GM12878 (cell line): ENCODE data around the gene MSH3. TPM values are rescaled to one million over a fixed set of nuclear protein-coding genes. Genes with fewer than 3 reads are reported as not detected.

ENCODE experiments used
- ATAC-seq: fragments of 200-7000 bp; cut with Tn5 transposase; 3 replicates; pipeline ENCODE4 v1.9.1; 2020; ENCODE audit warnings: mild to moderate bottlenecking, moderate library complexity
- BruUV-seq: library from RNA; stranded (reverse); fragments of 400-500 nt; replicated peaks from 2 replicates; lab custom pipeline; 2021; lab: Mats Ljungman, UMichigan
- CTCF ChIA-PET: fragments of 300-600 bp; sonication (Branson Sonifier 250); formaldehyde crosslinking; extraction: SDS; loops from one replicate; lab custom pipeline; 2021; ENCODE audit warnings: inconsistent platforms; lab: Yijun Ruan, JAX
- POLR2A ChIA-PET: fragments of 350-600 bp; formaldehyde crosslinking; extraction: SDS; loops from one replicate; lab custom pipeline; 2021; ENCODE audit warnings: inconsistent platforms; lab: Charles Lee
- RAD21 ChIA-PET: fragments of 300-600 bp; sonication (Branson Sonifier 250); formaldehyde crosslinking; loops from one replicate; lab custom pipeline; 2023; ENCODE audit warnings: antibody characterized with exemption; ENCODE audit not compliant: unreplicated experiment; lab: Charles Lee
- SMC1A ChIA-PET: fragments of 300-600 bp; sonication (Branson Sonifier 250); formaldehyde crosslinking; loops from one replicate; lab custom pipeline; 2023; ENCODE audit not compliant: unreplicated experiment, uncharacterized antibody; lab: Charles Lee
- DNase-seq: peaks from one replicate; pipeline ENCODE4 v3.0.0-alpha.2; 2011; ENCODE audit warnings: low read depth, low spot score
- FAIRE-seq: peaks from 3 replicates; lab custom pipeline; 2011; peaks lifted over from hg19 to GRCh38; lab: Jason Lieb, UNC
- H2AFZ ChIP-seq: 2 replicates; pipeline ENCODE4 v1.6.0; 2011; ENCODE audit warnings: low read depth, low read length, control low read depth; ENCODE audit not compliant: control insufficient read depth
- H3K27ac ChIP-seq: 2 replicates; pipeline ENCODE4 v1.5.1; 2011; ENCODE audit warnings: control low read depth; ENCODE audit not compliant: control insufficient read depth, insufficient read depth
- H3K27me3 ChIP-seq, 2 experiments: replicated peaks in 1 of 2; 2 replicates each; pipeline versions ENCODE4 v1.6.0 to v1.6.1; 2011; ENCODE audit warnings: low read length in 1 of 2; ENCODE audit not compliant: control insufficient read depth in 2 of 2, insufficient read depth in 2 of 2
- H3K36me3 ChIP-seq, 2 experiments: 2 replicates each; pipeline ENCODE4 v1.5.1; 2011; ENCODE audit warnings: low read length in 1 of 2; ENCODE audit not compliant: control insufficient read depth in 2 of 2, insufficient read depth in 2 of 2
- H3K4me1 ChIP-seq: 2 replicates; pipeline ENCODE4 v1.6.1; 2011; ENCODE audit warnings: mild to moderate bottlenecking, low read length, moderate library complexity, mixed read lengths; ENCODE audit not compliant: control insufficient read depth, insufficient read depth
- H3K4me2 ChIP-seq: 2 replicates; pipeline ENCODE4 v1.6.0; 2011; ENCODE audit warnings: control low read depth; ENCODE audit not compliant: control insufficient read depth, insufficient read depth
- H3K4me3 ChIP-seq: fragments of 200-600 bp; sonication (generic); 2 replicates; pipeline ENCODE4 v1.5.1; 2016
- H3K79me2 ChIP-seq: 2 replicates; pipeline ENCODE4 v1.6.0; 2011; ENCODE audit warnings: low read length; ENCODE audit not compliant: control insufficient read depth, insufficient read depth
- H3K9ac ChIP-seq: 2 replicates; pipeline ENCODE4 v1.8.0; 2011; ENCODE audit warnings: low read length, control low read depth, mixed read lengths; ENCODE audit not compliant: control insufficient read depth, insufficient read depth
- H3K9me3 ChIP-seq: replicated peaks from 3 replicates; pipeline ENCODE4 v1.5.1; 2011; ENCODE audit warnings: mild to moderate bottlenecking, low read length; ENCODE audit not compliant: control insufficient read depth, insufficient read depth
- H4K20me1 ChIP-seq: 2 replicates; pipeline ENCODE4 v1.6.0; 2011; ENCODE audit not compliant: control insufficient read depth, insufficient read depth
- CHD2 ChIP-seq: IDR thresholded peaks from 2 replicates; pipeline ENCODE4 v1.6.1; 2011; ENCODE audit warnings: low read depth, low read length, improper control_type of control experiment, borderline replicate concordance
- CHD4 ChIP-seq: fragments of 200-600 bp; sonication (generic); IDR thresholded peaks from 2 replicates; pipeline ENCODE4 v1.6.1; 2016; ENCODE audit warnings: mild to moderate bottlenecking
- FOXM1 ChIP-seq: IDR thresholded peaks from 2 replicates; pipeline ENCODE4 v1.6.1; 2012; ENCODE audit warnings: low read depth, mild to moderate bottlenecking, inconsistent platforms, low read length, moderate library complexity
- MAX ChIP-seq: IDR thresholded peaks from 2 replicates; pipeline ENCODE4 v1.6.1; 2012; ENCODE audit warnings: low read depth, low read length, improper control_type of control experiment
- MEF2B ChIP-seq: fragments of 450-650 bp; IDR thresholded peaks from 2 replicates; pipeline ENCODE4 v1.6.1; 2018; ENCODE audit warnings: mild to moderate bottlenecking, moderate library complexity; ENCODE audit not compliant: partially characterized antibody, poor library complexity, severe bottlenecking
- PBX3 ChIP-seq: IDR thresholded peaks from 2 replicates; pipeline ENCODE4 v1.6.1; 2011; ENCODE audit warnings: mild to moderate bottlenecking, low read depth, low read length, moderate library complexity; ENCODE audit not compliant: insufficient replicate concordance
- POU2F2 ChIP-seq: IDR thresholded peaks from 3 replicates; pipeline ENCODE4 v1.6.1; 2011; ENCODE audit warnings: low read depth, mild to moderate bottlenecking, low read length, borderline replicate concordance
- RAD51 ChIP-seq: fragments of 450-650 bp; IDR thresholded peaks from 2 replicates; pipeline ENCODE4 v1.6.1; 2016; ENCODE audit warnings: moderate library complexity, mild to moderate bottlenecking, inconsistent platforms
- REST ChIP-seq: IDR thresholded peaks from 2 replicates; pipeline ENCODE4 v1.6.1; 2012; ENCODE audit warnings: mild to moderate bottlenecking, low read depth, low read length
- WGBS: methylation state at CpG from one replicate; pipeline ENCODE4 v1.1.6; 2016; ENCODE audit warnings: low lambda C conversion rate; ENCODE audit not compliant: insufficient replicate concordance, insufficient coverage; ENCODE audit errors: missing lambda C conversion rate; 5-methylcytosine and 5-hydroxymethylcytosine counted together
- in situ Hi-C: fragments of 300-500 bp; cut with MboI; formaldehyde crosslinking; loops from 9 replicates; pipeline ENCODE4 v1.14.3; 2018; ENCODE audit warnings: mixed read lengths
- intact Hi-C: fragments of 100-400 bp; cut with micrococcal nuclease; formaldehyde crosslinking; loops from one replicate; pipeline ENCODE4 v1.14.2; 2022; ENCODE audit not compliant: unreplicated experiment
- polyA plus RNA-seq, 11 experiments: library from polyadenylated mRNA; depleted of rRNA in 4 of 11; unstranded in 6 of 11; stranded (reverse) in 5 of 11; fragments of >200 nt; fragmentation: Nextera tagmentation in 4 of 11; fragmentation: Illumina TruSeq in 1 of 11; extraction: Ambion mirVana in 4 of 11; extraction: Trizol in 1 of 11; gene quantifications; 1 replicate in 1 of 11; 2 replicates in 10 of 11; pipeline versions ENCODE4 v1.2.1 to v1.2.3, GENCODE V29; 2011 to 2016; ENCODE audit warnings: inconsistent platforms in 2 of 11, missing spikeins in 2 of 11, low read depth in 1 of 11
- total RNA-seq, 4 experiments: library from RNA; depleted of rRNA in 3 of 4; stranded (reverse); fragments of >200 nt in 3 of 4; fragmentation: Illumina TruSeq in 1 of 4; extraction: Trizol in 1 of 4; gene quantifications; 2 replicates each; pipeline versions ENCODE4 v1.2.1 to v1.2.3, GENCODE V29; 2013 to 2021

Gene MSH3
- total and polyA plus RNA-seq, 10 of the 15 experiments (the other 5 are each of a cell fraction or from before 2014, with no cell fraction given): 4.7 to 17.5 (median 12.2) TPM

- FAIRE-seq (no peak), ATAC-seq (no peak), DNase-seq (no peak)
- Histone ChIP-seq H3K36me3 (peaks cover 1 to 2% of the 10 kb centered on the region in 2 experiments; a peak in 3 of 4 replicates), H3K9me3 (no peaks in the 10 kb centered on the region), H3K4me2 (no peak overlapping the region), H3K27ac (no peak overlapping the region), H3K79me2 (no peaks in the 10 kb centered on the region), H2AFZ (no peak overlapping the region), H3K4me3 (no peak overlapping the region), H4K20me1 (no peaks in the 10 kb centered on the region), H3K9ac (no peak overlapping the region), H3K4me1 (no peaks in the 10 kb centered on the region), H3K27me3 (no peaks in the 10 kb centered on the region)
- 93% methylated on average over 3 of the region's 3 CpGs for WGBS
- intact Hi-C loops (no loop called here), in situ Hi-C loops (no loop called here)
- RAD21 ChIA-PET: no interaction called here
- CTCF ChIA-PET: no interaction called here
- SMC1A ChIA-PET: no interaction called here
- TF ChIP-seq RAD51: no peak
- no peak for TF ChIP-seq FOXM1
- TF ChIP-seq POU2F2: no peak
- no peak for TF ChIP-seq MAX
- TF ChIP-seq MEF2B: no peak
- TF ChIP-seq CHD2: no peak
- TF ChIP-seq CHD4: no peak
- TF ChIP-seq PBX3: no peak
- no peak for TF ChIP-seq REST
- BruUV-seq: no TSS peak
- POLR2A ChIA-PET: no interaction called here
Measured at GRCh38 chr5:80870442-80870841, 216.0 kb downstream of the MSH3 start.
